Neural crest cell (in vitro differentiated cells): ENCODE data around the gene ZNF280A. TPM values are rescaled to one million over a fixed set of nuclear protein-coding genes. Genes with fewer than 3 reads are reported as not detected.
A peak's percentile ranks its signal among the peaks of the same experiment; 100 is the strongest.

Source experiments
- DNase-seq: peaks from one replicate; pipeline ENCODE4 v3.0.0; 2021; ENCODE audit warnings: low read depth, mixed read lengths, low spot score
- H3K27ac Mint-ChIP-seq: one replicate; pipeline ENCODE4 v1.8.0; 2021; ENCODE audit warnings: mild to moderate bottlenecking, mixed read lengths; ENCODE audit not compliant: unreplicated experiment
- H3K27me3 Mint-ChIP-seq: 2 replicates; pipeline ENCODE4 v1.8.0; 2021; ENCODE audit warnings: low read depth, mild to moderate bottlenecking, mixed read lengths
- H3K36me3 Mint-ChIP-seq: 2 replicates; pipeline ENCODE4 v1.8.0; 2021; ENCODE audit warnings: low read depth, mild to moderate bottlenecking, mixed read lengths
- H3K4me1 Mint-ChIP-seq: 2 replicates; pipeline ENCODE4 v1.8.0; 2021; ENCODE audit warnings: mixed read lengths
- H3K4me3 Mint-ChIP-seq: one replicate; pipeline ENCODE4 v1.8.0; 2021; ENCODE audit warnings: mild to moderate bottlenecking, mixed read lengths
- H3K9me3 Mint-ChIP-seq: 2 replicates; pipeline ENCODE4 v1.8.0; 2021; ENCODE audit warnings: mixed read lengths
- total RNA-seq: library from RNA; stranded (reverse); gene quantifications from 2 replicates; pipeline ENCODE4 v1.2.1, GENCODE V29; 2021
- TF ChIP-seq, protein P1 (sequence below): fragments of 200-600 bp; sonication (generic); conservative IDR thresholded peaks from 2 replicates; pipeline ENCODE4 v1.5.0; 2021; ENCODE audit warnings: antibody characterized with exemption, mild to moderate bottlenecking

Gene ZNF280A
- total RNA-seq, 1 donor from 2014 or later: not detected

DNA sequence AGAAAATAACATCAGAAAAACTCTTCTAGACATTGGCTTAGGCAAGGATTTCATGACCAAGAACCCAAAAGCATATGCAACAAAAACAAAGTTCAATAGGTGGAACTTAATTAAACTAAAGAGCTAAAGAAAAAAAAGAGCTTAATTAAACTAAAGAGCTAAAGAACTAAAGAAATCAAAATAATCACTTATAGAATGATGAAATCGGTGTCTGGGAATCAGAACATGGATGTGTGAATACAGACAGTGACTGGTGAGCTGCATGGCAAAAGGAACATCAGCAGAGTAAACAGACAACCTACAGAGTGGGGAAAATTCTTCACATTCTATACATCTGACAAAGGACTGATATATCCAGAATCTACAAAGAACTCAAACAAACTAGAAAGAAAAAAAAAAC, 53.0 kb downstream of the ZNF280A start:
- Mint-ChIP-seq H3K27me3 (peaks cover 58% of the 10 kb centered on the region), H3K9me3 (peaks cover 9% of the 10 kb centered on the region), H3K4me1 (no peaks in the 10 kb centered on the region), H3K4me3 (no peak overlapping the region), H3K36me3 (peaks cover 4% of the 10 kb centered on the region), H3K27ac (no peak overlapping the region)
- DNase-seq: no peak
- TF ChIP-seq, protein P1, sequence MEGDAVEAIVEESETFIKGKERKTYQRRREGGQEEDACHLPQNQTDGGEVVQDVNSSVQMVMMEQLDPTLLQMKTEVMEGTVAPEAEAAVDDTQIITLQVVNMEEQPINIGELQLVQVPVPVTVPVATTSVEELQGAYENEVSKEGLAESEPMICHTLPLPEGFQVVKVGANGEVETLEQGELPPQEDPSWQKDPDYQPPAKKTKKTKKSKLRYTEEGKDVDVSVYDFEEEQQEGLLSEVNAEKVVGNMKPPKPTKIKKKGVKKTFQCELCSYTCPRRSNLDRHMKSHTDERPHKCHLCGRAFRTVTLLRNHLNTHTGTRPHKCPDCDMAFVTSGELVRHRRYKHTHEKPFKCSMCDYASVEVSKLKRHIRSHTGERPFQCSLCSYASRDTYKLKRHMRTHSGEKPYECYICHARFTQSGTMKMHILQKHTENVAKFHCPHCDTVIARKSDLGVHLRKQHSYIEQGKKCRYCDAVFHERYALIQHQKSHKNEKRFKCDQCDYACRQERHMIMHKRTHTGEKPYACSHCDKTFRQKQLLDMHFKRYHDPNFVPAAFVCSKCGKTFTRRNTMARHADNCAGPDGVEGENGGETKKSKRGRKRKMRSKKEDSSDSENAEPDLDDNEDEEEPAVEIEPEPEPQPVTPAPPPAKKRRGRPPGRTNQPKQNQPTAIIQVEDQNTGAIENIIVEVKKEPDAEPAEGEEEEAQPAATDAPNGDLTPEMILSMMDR: no peak

- H3K36me3 Mint-ChIP-seq: peaks cover 4% of the 10 kb centered on the region
- no peak overlapping the region for H3K27ac Mint-ChIP-seq
- DNase-seq: no peak
- H3K4me1 Mint-ChIP-seq: no peaks in the 10 kb centered on the region
- peaks cover 9% of the 10 kb centered on the region for H3K9me3 Mint-ChIP-seq
- TF ChIP-seq, protein P1: no peak
- H3K27me3 Mint-ChIP-seq: peaks cover 67% of the 10 kb centered on the region
- H3K4me3 Mint-ChIP-seq: no peak overlapping the region
Measured at GRCh38 chr22:22465782-22466181, 54.3 kb downstream of the ZNF280A start.

DNA sequence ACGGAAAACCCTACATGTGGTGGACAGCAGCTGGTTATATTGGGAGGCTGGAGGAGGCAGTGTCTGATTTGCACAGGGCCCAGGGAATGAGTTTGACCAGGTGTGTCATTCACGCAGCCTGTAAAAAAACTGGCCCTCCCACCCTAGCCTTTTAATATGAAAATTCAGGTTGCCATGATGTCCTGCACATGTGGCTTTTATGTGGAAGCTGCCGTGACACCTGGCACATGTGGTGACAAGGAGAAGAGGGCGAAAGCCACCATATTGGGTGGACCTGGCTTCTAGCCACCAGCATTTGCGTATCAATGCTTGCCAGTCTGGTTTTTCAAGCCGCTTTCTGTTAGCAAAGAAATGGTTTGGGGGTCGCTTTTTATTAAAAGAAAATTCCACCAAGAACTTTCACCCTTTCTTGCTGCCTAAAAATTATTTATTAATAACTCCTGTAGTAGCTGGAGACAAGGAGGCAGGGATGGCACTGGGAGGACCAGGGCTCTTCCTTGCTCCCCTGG, 54.9 kb downstream of the ZNF280A start:
- no peak overlapping the region for H3K27ac Mint-ChIP-seq
- DNase-seq: no peak
- no peak overlapping the region for H3K4me3 Mint-ChIP-seq
- peaks cover 12% of the 10 kb centered on the region for H3K9me3 Mint-ChIP-seq
- peaks cover 4% of the 10 kb centered on the region for H3K36me3 Mint-ChIP-seq
- no peaks in the 10 kb centered on the region for H3K4me1 Mint-ChIP-seq
- peaks cover 71% of the 10 kb centered on the region for H3K27me3 Mint-ChIP-seq
- TF ChIP-seq, protein P1: no peak

DNA sequence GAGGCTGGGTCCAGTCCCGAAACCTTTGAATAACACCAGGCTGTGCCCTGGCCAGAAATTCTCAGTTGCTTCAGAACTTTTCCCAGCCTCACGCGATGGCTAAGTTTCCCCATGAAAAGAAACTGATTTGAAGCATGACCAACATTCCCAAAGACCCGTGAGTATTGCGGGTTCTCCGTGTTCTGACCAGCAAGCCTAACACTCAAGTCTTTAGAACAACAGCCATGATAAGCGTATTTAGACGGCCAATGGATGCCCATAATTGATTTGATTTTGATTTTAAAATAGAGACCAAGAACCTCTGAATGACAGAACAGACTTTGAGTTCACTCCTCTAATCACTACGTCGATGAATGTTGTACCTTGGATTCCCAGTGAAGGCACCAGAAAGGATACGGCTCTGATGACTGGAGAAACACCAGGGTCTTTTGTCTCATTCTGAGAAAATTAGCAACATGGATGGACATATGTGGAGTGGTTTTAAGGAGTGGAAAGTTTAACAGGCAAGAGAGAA, 55.5 kb downstream of the ZNF280A start:
- DNase-seq: no peak
- TF ChIP-seq, protein P1: no peak
- H3K4me3 Mint-ChIP-seq: no peak overlapping the region
- peaks cover 10% of the 10 kb centered on the region for H3K9me3 Mint-ChIP-seq
- peaks cover 4% of the 10 kb centered on the region for H3K36me3 Mint-ChIP-seq
- no peak overlapping the region for H3K27ac Mint-ChIP-seq
- peaks cover 75% of the 10 kb centered on the region for H3K27me3 Mint-ChIP-seq
- no peaks in the 10 kb centered on the region for H3K4me1 Mint-ChIP-seq

- H3K4me1 Mint-ChIP-seq: no peaks in the 10 kb centered on the region
- no peak overlapping the region for H3K27ac Mint-ChIP-seq
- peaks cover 4% of the 10 kb centered on the region for H3K36me3 Mint-ChIP-seq
- H3K9me3 Mint-ChIP-seq: peaks cover 10% of the 10 kb centered on the region
- peak; percentile 72 for DNase-seq
- TF ChIP-seq, protein P1: peak; percentile 87
- peaks cover 76% of the 10 kb centered on the region for H3K27me3 Mint-ChIP-seq
- no peak overlapping the region for H3K4me3 Mint-ChIP-seq
Measured at GRCh38 chr22:22463855-22464540, 56.1 kb downstream of the ZNF280A start.

Other genes with a start within 250 kb of the ZNF280A start
- 7.3 and 8.6 TPM in 2 replicates for gene ZNF280B, start 11.5 kb downstream of the ZNF280A start, total RNA-seq
- gene PRAME, start 39.0 kb upstream of the ZNF280A start, total RNA-seq: 0.21 and 0.52 TPM in 2 replicates
- not detected in 2 replicates for gene GGTLC2, start 124.3 kb upstream of the ZNF280A start, total RNA-seq